B cell (primary cell): Measurements from ENCODE around the gene GSTM3. TPM values are rescaled to one million over a fixed set of nuclear protein-coding genes. Genes with fewer than 3 reads are reported as not detected.

ENCODE experiments used
- ATAC-seq: fragments of 200-7000 bp; cut with Tn5 transposase; one replicate; pipeline ENCODE4 v1.10.0; 2021; ENCODE audit warnings: low read depth, mild to moderate bottlenecking, moderate number of reproducible peaks, moderate library complexity
- CTCF ChIA-PET: fragments of 350-600 bp; sonication (Branson Sonifier 250); formaldehyde crosslinking; loops from one replicate; lab custom pipeline; 2021; ENCODE audit warnings: antibody characterized with exemption, inconsistent platforms; lab: Charles Lee
- POLR2A ChIA-PET: fragments of 350-600 bp; sonication (Branson Sonifier 250); formaldehyde crosslinking; loops from one replicate; lab custom pipeline; 2021; ENCODE audit warnings: antibody characterized with exemption; lab: Charles Lee
- DNase-seq: peaks from one replicate; pipeline ENCODE4 v3.0.0; 2013
- H2AFZ ChIP-seq: 2 replicates; pipeline ENCODE4 v1.6.1; 2012; ENCODE audit warnings: mild to moderate bottlenecking, low read depth, low read length; ENCODE audit not compliant: insufficient read depth, poor library complexity, severe bottlenecking
- H3K27ac ChIP-seq, 2 donors: 1 replicate in 1 of 2; 2 replicates in 1 of 2; pipeline ENCODE4 v1.5.1; 2012 to 2013; ENCODE audit warnings: low read length in 2 of 2, mild to moderate bottlenecking in 2 of 2, moderate library complexity in 1 of 2
- H3K27me3 ChIP-seq, 4 experiments: fragments of 200-600 bp in 1 of 4; sonication (generic) in 1 of 4; replicated peaks in 1 of 4; 1 replicate in 2 of 4; 2 replicates in 2 of 4; pipeline versions ENCODE4 v1.6.1 to v1.7.0; 2013 to 2016; ENCODE audit warnings: low read length in 3 of 4, mild to moderate bottlenecking in 2 of 4, mixed read lengths in 1 of 4, moderate library complexity in 1 of 4; ENCODE audit not compliant: insufficient read depth in 4 of 4, control insufficient read depth in 3 of 4; ENCODE audit errors: control extremely low read depth in 1 of 4
- H3K36me3 ChIP-seq, 2 experiments: replicated peaks in 1 of 2; 1 replicate in 1 of 2; 2 replicates in 1 of 2; pipeline versions ENCODE4 v1.6.1 to v1.7.1; 2013; ENCODE audit warnings: low read length in 1 of 2; ENCODE audit not compliant: insufficient read depth in 2 of 2, control insufficient read depth in 1 of 2; ENCODE audit errors: control extremely low read depth in 1 of 2, extremely low read depth in 1 of 2
- H3K4me1 ChIP-seq, 2 donors: fragments of 200-600 bp in 1 of 2; sonication (generic) in 1 of 2; 1 replicate in 1 of 2; 2 replicates in 1 of 2; pipeline versions ENCODE4 v1.5.1 to v1.6.1; 2013 to 2017; ENCODE audit warnings: low read length in 2 of 2; ENCODE audit not compliant: control insufficient read depth in 2 of 2, insufficient read depth in 2 of 2
- H3K4me2 ChIP-seq: replicated peaks from 2 replicates; pipeline ENCODE3; 2012; ENCODE audit warnings: mild to moderate bottlenecking, low read depth, low read length; ENCODE audit not compliant: poor library complexity, severe bottlenecking
- H3K4me3 ChIP-seq, 5 experiments: fragments of 200-600 bp in 1 of 5; sonication (generic) in 1 of 5; 1 replicate in 3 of 5; 2 replicates in 2 of 5; pipeline versions ENCODE4 v1.5.1 to v1.7.0; 2011 to 2016; ENCODE audit warnings: low read length in 4 of 5, mild to moderate bottlenecking in 4 of 5, low read depth in 2 of 5, control low read depth in 1 of 5, moderate library complexity in 1 of 5; ENCODE audit not compliant: insufficient read depth in 1 of 5; ENCODE audit errors: control extremely low read depth in 1 of 5, extremely low read depth in 1 of 5
- H3K79me2 ChIP-seq: fragments of 200-600 bp; sonication (generic); one replicate; pipeline ENCODE4 v1.6.0; 2016; ENCODE audit warnings: low read length; ENCODE audit not compliant: control insufficient read depth, insufficient read depth
- H3K9ac ChIP-seq: fragments of 200-600 bp; sonication (generic); 2 replicates; pipeline ENCODE4 v1.6.1; 2017; ENCODE audit warnings: mild to moderate bottlenecking, low read length, moderate library complexity
- H3K9me3 ChIP-seq, 3 donors: one replicate each; pipeline versions ENCODE4 v1.6.1 to v1.7.1; 2013; ENCODE audit warnings: low read length in 2 of 3; ENCODE audit not compliant: control insufficient read depth in 2 of 3, insufficient read depth in 1 of 3; ENCODE audit errors: control extremely low read depth in 1 of 3
- H4K20me1 ChIP-seq: 2 replicates; pipeline ENCODE4 v1.6.0; 2012; ENCODE audit warnings: mild to moderate bottlenecking, low read length; ENCODE audit not compliant: insufficient read depth, control insufficient read depth, poor library complexity, severe bottlenecking
- H3K27ac Mint-ChIP-seq: one replicate; pipeline ENCODE4 v1.8.0; 2021; ENCODE audit warnings: mixed read lengths
- H3K27me3 Mint-ChIP-seq: one replicate; pipeline ENCODE4 v1.8.0; 2021; ENCODE audit warnings: mixed read lengths
- H3K4me1 Mint-ChIP-seq: one replicate; pipeline ENCODE4 v1.8.0; 2021; ENCODE audit warnings: mixed read lengths
- H3K4me3 Mint-ChIP-seq: one replicate; pipeline ENCODE4 v1.8.0; 2021; ENCODE audit warnings: mixed read lengths
- H3K9me3 Mint-ChIP-seq: one replicate; pipeline ENCODE4 v1.8.0; 2022; ENCODE audit warnings: mixed read lengths; ENCODE audit not compliant: insufficient read depth
- CTCF ChIP-seq: fragments of 200-600 bp; IDR thresholded peaks from one replicate; pipeline ENCODE4 v1.8.0; 2022; ENCODE audit warnings: antibody characterized with exemption, mild to moderate bottlenecking
- EZH2 ChIP-seq: IDR thresholded peaks from 2 replicates; pipeline ENCODE4 v1.6.1; 2012; ENCODE audit warnings: borderline replicate concordance, low read depth, mild to moderate bottlenecking, moderate library complexity, low read length; ENCODE audit not compliant: insufficient read depth, poor library complexity, severe bottlenecking
- WGBS: methylation state at CpG from one replicate; pipeline ENCODE4 v1.1.5; 2013; ENCODE audit warnings: missing lambda C conversion rate; ENCODE audit not compliant: insufficient coverage; 5-methylcytosine and 5-hydroxymethylcytosine counted together
- intact Hi-C: fragments of 100-400 bp; cut with micrococcal nuclease; formaldehyde crosslinking; loops from one replicate; pipeline ENCODE4 v1.10.0; 2022
- polyA plus RNA-seq: library from polyadenylated mRNA; depleted of rRNA; stranded (reverse); fragments of >200 nt; gene quantifications from 2 replicates; pipeline ENCODE4 v1.2.3, GENCODE V29; 2012
- total RNA-seq, 2 donors: library from RNA; stranded (reverse); fragments of 120-200 nt in 1 of 2; gene quantifications; 1 replicate in 1 of 2; 2 replicates in 1 of 2; pipeline versions ENCODE4 v1.2.3 to v1.2.4, GENCODE V29; 2013 to 2022

Gene GSTM3
- total and polyA plus RNA-seq, 2 donors (not counting 1 experiment from before 2014, with no cell fraction given): 1.9 to 2.8 TPM

- WGBS: 55% methylated on average over 5 of the region's 6 CpGs
- no peaks in the 10 kb centered on the region for H3K4me1 Mint-ChIP-seq
Observed at GRCh38 chr1:109773900-109774485, 33.2 kb upstream of the GSTM3 start.

More at GRCh38 chr1:109773900-109774485, 33.2 kb upstream of the GSTM3 start:
- Histone ChIP-seq H3K4me3 (no peak overlapping the region), H4K20me1 (no peaks in the 10 kb centered on the region), H3K4me2 (no peak overlapping the region), H3K4me1 (peaks cover 0 to 11% of the 10 kb centered on the region in 2 donors), H2AFZ (peak overlapping the region; percentile 52), H3K27me3 (peaks cover 0 to 8% (median 0%) of the 10 kb centered on the region in 4 experiments), H3K9me3 (peaks cover 0 to 4% (median 0%) of the 10 kb centered on the region in 3 donors), H3K36me3 (no peaks in the 10 kb centered on the region), H3K27ac (no peak overlapping the region), H3K79me2 (no peaks in the 10 kb centered on the region), H3K9ac (no peak overlapping the region)
- ATAC-seq (no peak), DNase-seq (no peak)
- TF ChIP-seq EZH2: no peak
- TF ChIP-seq CTCF: no peak
- peaks cover 7% of the 10 kb centered on the region for H3K27me3 Mint-ChIP-seq
- no peaks in the 10 kb centered on the region for H3K9me3 Mint-ChIP-seq
- H3K4me3 Mint-ChIP-seq: no peak overlapping the region
- no peak overlapping the region for H3K27ac Mint-ChIP-seq
- ChIA-PET POLR2A (interaction anchor here (1.4 kb wide), 1 partner anchor 210 kb away, joined by 6 read pairs; the partner anchor contains the start of gene AHCYL1), CTCF (interaction anchor here (0.7 to 21.2 kb wide), 21 partner anchors 9 to 565 kb away, joined by 3 to 667 read pairs (median 4); partner anchors contain the start of genes AHCYL1, EPS8L3, GNAI3 and GPR61)
- intact Hi-C loops: no loop called here
